ENCODE results near the gene SRPRB.

- TF ChIP-seq EZH2 (optimal IDR thresholded peaks at IDR 0.05; ENCODE audit: low read depth, low read length) (no peak), CTCF (IDR thresholded peaks at IDR 0.05; ENCODE audit: low read length) (no peak)
These were observed 38.0 kb upstream of the SRPRB start for GRCh38 chr3:133767607-133768006.

Data from MM.1S (cell line).